OCI-M2 (cell line): ENCODE measurements around the gene HAS3.
"Not testable (repeated sequence)": the region's sequence is repeated elsewhere in the genome, so short reads cannot be mapped to it uniquely, and the experiment has no call there.

Source experiments
- DNase-seq: peaks from one replicate; lab custom pipeline; 2025; ENCODE audit not compliant: unreplicated experiment; lab: John Stamatoyannopoulos, UW

The HAS3 gene, protein sequence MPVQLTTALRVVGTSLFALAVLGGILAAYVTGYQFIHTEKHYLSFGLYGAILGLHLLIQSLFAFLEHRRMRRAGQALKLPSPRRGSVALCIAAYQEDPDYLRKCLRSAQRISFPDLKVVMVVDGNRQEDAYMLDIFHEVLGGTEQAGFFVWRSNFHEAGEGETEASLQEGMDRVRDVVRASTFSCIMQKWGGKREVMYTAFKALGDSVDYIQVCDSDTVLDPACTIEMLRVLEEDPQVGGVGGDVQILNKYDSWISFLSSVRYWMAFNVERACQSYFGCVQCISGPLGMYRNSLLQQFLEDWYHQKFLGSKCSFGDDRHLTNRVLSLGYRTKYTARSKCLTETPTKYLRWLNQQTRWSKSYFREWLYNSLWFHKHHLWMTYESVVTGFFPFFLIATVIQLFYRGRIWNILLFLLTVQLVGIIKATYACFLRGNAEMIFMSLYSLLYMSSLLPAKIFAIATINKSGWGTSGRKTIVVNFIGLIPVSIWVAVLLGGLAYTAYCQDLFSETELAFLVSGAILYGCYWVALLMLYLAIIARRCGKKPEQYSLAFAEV

DNA sequence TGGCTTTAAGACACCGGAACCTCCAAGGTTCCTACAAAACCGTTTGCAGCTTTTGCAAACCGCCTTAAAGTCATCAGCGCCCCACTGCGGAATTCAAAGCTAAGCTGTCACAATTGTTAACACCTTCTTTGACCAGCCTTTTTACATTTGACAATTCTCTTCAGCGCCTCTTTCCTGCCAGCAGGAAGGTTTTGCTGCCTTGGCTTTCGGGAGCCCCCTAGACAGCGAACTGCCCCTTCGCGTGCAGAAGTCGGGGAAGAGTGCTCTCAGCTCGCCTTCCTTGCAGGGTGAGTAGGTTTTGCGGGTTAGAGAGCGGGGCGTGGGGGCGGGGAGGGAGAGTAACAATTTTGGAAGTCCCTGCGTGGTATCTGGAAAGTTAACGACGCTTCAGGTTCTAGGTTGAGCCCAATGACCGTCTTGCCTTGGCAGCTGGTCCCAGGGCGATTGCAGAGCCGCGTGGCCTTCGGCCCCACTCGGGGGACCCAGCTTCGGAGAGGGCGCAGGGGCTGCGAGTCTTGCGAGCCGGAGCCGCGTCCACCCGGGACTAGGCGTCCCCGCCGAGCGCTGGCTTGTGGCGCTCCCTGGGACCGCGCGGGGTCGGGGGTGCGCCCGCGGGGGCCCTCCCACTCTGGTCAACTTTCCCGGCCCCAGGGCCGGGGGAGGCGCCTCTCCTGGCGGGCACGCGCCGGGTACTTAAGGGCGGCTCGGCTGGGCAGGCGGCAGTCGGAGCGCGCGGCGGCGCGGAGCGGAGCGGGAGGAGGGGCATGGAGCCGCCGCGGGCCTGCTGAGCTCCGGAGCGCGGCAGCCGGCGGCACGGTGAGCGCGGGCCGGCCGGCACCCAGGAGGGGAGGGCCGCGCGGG is at the start of gene HAS3:
TSS of gene HAS3 (plus strand) at position 153 of the 861 bp plus-strand sequence. CDS start 3,743 bp downstream, outside the sequence.
- DNase-seq: no peak

DNA sequence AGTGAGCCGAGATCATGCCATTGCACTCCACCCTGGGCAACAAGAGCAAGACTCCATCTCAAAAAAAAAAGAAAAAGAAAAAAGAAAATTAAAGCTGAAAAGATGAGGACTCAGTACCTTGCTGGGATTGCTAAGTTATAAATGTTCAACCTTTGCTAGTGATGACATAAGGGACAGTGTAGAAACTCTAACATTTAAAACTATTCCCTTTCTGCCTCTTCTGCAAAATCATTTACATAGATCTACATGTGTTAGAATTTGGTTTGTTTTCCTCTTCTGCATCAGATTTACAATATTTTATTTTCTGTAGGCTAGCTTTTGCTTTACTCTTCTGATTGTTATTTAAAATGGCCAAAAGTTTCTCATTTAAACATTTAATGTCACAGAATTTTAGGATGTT is 49.5 kb upstream of the HAS3 start:
- no peak for DNase-seq

DNA sequence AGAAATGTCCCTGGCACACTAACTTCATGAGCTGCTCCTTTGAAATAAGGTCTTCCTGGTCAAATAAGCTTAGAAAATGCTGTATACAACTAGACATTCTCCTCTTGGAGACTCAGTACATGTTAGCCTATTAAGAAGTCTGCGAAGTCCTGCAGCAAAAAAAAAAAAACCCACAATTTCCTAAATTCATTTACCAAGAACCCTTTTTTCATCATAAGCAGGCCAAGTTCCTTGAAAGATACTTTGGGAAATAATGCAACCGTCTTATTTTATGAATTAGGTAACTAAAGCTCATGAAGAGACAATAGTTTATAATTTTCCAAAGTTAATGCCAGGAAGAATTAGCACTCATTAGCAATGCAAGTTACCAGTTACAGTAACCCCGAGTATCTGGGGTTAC is 49.0 kb upstream of the HAS3 start:
- no peak for DNase-seq

DNA sequence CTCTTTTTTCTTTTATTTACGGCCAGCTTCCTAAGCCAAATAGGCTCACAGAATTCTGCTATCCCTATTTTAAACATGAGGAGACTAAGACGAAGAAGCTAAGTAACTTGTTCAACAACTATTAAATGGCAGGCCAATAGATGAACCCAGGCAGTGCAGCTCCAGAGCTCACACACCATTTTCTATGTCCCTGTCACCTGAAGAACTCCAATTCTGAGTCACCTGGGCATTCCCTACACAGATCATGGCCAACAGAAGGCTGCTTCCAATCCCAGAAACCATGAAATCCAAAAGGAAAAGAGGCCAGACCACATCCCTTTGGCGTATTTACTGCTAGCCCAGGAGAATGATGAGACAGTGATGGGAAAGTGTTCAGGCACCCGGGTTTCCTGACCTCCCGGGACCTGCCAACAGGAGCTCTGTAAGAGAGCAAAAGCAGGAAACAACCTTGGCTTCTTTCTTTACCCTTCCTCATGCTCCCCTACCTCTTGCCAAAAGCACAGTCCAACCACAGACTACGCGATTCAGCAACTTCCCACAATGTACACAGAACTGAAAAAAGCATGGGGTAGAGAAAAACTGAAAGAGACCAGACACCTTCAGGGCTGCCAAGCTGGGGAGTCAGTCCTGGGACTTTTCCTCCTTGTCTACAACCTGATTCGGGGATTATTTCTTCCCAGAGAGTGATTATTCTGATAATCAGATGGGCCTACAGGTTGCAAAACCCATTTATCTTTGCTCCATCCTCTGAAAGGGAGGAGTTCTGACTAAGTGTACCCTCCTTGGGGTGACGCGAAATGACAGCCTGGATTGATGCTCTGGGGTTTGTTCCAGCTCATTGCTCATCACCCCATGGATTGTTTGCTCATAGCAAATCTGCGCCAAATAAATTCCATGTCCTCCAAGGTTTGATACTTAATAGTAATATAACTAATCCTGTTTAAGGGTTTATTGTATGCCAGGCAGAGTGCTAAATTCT is 47.8 kb upstream of the HAS3 start:
- no peak for DNase-seq

DNA sequence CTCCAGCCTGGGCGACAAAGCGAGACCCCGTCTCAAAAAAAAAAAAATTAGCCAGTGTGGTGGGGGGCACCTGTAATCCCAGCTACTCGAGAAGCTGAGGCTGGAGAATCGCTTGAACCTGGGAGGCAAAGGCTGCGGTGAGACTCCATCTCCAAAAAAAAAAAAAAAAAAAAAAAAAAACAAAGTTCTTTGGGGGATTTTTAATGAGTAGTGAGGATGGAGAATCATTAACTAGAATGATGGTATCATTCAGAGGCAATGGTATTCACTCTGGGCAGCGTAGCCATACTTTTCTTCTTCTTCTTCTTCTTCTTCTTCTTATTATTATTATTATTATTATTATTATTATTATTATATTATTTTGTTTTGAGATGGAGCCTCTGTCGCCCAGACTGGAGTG is 42.0 kb upstream of the HAS3 start:
- DNase-seq: not testable (repeated sequence)

DNA sequence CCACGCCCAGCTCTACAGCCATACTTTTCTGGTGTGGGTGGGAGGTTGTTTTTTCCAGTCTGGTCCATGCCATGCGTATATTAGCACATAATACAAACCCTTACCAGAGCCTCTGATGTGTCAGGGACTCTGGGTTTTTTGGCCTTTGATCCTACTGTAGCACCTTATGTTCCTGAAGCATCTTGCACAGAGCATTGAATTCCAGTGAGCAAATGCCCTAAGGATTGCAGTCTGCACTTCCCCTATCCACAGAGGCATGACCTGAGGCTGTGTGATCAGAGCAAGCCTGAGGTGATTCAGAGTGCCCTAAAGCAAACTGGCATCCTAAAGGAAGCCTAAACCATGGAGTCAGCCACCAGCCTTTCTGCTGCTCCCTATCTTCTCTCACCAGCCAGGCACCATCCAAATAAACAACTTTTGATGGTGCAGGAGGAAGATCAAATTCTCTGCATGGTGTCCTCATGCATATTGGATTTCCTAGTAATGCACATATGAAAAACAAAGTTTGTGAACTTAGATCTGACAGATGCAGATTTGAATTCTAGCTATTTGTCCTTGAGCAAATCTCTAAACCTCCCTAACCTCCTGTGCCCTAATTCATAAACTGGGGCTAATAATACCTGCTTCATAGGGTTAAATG is 41.2 kb upstream of the HAS3 start:
- no peak for DNase-seq

DNA sequence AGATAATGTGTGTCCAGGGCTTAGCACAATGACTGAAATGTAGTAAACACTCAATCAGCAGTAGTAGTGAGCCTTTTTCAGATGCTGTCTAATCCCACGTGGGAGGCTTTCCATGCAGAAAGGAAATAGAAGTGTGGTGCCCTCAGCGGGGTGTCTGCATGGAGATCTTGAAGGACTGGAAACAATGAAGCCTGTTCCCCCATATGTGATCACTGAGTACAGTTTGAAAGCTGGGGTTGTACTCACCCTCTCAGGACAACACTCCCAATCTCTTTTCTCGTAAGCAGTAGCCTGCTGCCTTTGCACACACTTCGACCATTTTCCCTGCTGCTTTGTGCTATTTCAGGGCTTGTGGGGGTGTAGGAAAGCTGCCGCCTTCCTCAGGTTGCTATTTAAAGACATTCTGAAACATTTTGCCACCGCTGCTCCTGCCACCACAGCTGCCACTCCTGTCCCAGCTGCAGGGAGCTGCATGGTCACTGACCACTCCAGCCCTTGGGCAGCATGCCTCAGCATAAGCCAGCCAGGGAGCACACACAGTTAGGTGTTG is 40.6 kb upstream of the HAS3 start:
- no peak for DNase-seq

DNA sequence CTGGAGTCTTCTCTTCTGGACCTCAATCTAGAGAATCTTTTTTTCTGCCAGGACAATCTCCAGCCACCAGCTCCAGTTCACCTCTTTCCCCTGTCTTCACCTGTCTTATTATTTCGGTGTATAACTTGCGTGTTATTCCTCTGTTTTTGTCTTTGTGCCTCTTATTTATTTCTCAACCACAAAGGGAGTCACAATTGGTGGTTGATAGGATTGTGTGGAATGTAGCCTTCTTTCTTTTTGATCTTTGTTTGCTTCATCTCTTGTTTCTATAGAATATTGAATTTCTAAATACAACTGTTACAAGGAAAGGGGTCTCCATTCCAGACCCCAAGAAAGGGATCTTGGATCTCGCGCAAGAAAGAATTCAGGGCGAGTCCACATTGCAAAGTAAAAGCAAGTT is 35.9 kb upstream of the HAS3 start:
- no peak for DNase-seq

DNA sequence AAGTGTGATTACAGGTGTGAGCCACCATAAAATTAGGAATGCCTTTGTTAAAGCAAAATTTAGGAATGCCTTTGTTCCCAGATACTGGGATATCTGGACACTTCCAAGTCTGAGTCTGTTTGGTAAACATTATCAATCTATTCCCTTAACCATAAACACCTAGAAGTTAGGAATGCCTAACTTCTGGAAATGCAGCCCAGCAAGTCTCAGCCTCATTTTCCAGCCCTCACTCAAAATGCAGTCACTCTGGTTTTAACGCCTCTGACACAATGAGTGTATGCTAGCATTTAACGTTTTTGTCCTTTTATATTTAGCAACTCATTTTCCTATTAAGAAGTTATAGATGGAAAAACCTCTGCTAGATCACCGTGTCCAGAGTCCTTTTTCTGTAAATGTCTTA is 34.4 kb upstream of the HAS3 start:
- DNase-seq: no peak

DNA sequence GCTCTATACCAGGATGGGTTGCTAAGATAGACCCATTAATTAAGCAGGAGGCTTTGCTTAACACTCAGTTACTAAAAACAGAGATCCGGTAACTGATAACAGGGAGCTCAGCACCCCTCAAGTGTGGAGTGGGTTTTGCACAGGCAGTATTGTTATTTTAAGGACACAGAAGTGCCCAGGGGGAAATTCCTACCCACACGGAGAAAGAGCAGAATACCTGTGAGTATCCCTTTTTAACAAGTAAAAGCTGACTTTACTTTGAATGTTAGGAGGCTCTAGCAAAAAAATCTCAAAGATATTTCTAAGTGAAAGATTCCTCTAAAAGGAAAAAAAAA is 32.8 kb upstream of the HAS3 start:
- no peak for DNase-seq

DNA sequence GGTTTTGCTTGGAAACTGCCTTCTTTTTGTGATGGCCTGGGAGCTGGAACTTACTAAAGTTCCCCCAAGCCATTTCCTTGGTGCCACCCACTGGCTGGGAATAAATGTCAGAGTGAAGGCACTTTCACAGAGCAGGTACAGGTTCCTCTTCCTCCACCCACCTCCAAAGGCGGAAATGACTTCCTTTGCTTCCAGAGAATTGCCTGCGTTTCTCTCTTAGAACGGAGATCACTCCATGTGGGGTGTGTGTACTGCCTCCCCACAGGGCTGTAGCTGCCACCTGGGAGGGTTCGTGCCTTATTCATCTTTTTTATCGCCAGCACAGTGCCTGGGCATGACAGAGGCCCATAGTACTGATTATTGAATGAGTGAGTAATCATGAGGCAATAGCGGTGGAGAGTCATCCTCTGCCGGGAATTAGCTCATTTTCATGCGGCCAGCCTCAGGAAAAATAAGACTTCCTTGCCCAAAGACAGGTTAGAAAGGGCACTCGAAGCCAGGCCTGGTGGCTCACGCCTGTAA is 32.2 kb upstream of the HAS3 start:
- DNase-seq: no peak

DNA sequence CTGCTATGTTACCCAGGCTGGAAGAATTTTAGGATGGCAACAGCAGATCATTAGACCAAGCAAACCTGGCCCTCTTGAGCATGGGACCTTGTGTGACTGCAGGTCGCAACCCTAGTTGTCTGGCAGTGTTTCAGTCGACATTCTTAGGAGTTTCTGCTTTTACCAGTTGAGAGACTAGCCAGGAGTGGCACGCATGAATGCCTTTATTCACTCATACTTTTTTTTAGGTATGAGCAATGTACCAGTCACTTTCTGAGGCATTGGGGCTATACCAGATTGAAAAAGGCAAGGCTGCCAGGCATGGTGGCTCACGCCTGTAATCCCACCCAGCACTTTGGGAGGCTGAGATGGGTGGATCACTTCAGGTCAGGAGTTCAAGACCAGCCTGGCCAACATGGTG is 28.2 kb upstream of the HAS3 start:
- no peak for DNase-seq

DNA sequence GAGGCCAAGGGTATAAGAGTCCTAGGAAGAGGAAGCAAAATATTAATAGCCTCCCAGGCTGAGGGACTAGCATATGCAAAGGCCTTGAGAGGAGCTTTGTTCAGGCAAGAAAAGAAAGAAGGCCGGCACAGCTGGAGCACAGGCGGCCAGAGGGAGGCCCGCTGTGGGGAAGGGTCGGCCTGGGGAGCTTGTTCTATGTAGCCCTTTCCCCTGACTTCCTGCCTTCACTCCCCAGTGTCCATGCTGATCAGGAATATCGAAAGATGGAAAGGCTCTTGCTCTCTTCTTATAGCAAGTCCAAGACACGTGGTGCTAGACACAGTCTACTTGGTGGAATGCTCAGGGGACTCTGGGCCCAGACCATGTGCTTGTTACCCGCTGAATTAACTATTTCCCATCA is 27.4 kb upstream of the HAS3 start:
- no peak for DNase-seq

DNA sequence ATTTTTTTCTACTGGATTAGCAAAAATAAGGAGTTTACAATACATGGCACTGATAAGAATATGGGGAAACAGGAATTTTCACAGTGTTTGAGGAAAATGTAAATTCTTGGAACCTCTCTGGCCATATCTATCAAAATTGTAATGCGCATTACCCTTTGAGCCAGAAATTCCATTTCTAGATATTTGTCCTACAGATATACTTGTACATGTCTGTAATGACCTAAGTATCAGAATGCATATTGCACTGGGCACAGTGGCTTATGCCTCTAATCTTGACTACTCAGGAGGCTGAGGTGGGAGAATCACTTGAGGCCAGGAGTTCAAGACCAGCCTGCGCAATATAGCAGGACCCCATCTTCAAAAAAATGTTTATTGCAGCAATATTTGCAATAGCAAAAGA is 25.8 kb upstream of the HAS3 start:
- DNase-seq: no peak

DNA sequence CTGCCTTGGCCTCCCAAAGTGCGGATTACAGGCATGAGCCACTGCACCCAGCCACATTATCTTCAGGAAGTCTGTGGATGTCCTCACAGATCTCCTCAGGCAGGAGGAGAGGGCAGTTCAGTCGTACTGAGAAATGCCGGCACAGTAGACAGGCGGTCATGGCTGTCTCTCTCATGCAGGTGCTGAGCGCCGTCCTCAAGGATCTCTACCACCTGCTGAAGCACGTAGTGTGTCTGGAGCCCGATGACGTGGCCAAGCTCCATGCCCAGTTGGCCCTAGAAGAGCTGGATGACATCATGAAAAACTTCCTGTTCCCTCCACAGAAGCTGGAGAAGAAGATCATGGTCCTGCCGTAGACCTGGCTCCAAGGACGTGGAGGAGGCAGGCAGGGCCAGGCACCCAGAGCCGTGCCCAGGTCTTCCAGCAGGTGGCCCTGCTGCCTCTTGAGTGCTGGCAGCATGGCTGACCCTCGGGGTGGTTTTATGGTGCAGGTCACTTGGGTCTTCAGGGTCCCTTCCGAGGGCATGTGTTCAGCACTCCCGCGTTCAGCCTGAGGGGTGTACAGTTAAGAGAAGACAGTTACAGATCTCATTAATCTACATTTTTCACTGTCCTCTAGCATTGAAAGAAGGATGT is 22.0 kb upstream of the HAS3 start:
- no peak for DNase-seq

DNA sequence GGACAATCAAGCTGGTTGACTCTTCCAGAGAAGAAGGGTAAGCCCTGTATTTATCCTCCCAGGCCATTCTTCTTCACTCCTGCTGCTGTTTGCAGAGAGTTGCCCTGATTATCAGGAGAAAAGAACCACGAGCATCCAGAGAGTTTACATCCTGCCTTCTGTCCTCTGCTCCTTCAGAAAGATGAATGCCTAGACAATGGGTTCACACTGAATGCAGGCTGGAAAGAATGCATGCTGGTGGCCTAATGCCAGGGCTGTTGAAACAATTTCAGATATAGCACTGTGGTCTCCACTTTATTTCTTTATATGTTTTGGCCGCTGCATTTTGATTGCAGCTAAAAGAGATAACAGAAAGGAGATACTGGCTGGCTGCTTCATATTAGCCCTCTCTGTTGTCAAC is 21.2 kb upstream of the HAS3 start:
- no peak for DNase-seq

DNA sequence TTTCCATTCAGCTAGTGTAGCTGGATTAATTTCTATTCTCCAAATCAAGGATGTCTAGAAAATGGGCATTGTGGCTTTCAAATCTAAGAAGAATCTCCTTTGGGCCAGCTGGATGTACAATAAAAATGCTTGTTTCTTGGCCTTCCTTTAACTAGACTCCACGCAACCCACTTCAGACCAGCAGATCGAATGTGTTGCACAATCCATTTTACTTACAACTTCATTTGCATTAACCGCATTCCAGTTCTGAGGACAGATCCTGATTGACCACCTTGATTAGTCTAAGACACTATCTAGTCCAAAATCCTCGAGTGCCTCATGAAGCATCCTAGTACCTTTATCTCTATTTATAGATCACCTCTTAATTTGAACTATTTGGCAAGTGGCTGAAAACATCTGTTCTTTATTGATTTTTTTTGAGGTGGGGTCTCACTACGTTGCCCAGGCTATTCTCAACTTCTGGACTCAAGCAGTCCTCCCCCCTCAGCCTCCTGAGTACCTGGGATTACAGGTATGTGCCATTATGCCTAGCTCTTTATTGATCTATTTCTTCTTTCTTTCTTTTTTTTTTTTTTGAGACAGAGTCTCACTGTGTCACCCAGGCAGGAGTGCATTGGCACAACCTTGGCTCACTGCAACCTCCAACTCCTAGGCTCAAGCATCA is 20.3 kb upstream of the HAS3 start:
- DNase-seq: no peak

DNA sequence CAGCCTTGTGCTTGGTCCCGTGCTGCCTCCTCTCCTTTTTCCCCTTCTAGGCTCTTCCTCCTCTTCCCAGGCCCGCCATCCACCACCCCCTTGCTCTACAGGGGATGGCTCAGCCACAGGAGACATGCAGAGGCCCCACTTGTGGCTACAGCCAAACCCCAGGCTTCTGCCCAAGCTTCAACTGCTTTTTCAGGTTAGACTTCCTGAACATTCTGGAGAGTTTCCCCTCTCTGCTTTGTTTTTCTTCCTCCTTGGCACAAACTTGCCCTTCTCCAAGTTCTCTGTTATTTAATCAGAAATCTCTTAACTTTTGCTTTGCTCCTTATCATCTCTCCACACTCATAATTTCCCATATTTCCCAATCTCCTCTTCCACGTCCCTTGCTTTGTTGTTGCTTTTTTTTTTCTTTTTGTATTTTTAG is 18.3 kb upstream of the HAS3 start:
- DNase-seq: no peak

DNA sequence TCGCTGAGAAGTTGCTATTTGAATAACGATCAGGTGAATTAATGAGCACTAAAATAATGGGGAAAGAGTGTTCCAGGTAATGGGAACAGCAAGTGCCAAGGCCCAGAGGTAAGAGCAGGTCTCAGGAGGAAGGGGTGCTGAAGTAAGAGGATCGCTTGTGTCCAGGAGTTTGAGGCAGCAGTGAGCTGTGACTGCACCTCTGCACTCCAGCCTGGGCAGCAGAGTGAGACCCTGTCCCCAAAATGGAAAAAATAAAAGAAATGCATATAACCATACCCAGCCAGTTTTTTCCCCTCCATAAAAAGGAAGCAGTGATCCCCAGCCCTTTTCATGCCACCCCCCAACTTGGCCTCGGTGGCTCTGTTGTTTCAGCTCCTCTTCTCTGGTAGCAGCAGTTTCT is 16.8 kb upstream of the HAS3 start:
- no peak for DNase-seq
